Measurements from ENCODE around the gene RADIL.

DNA sequence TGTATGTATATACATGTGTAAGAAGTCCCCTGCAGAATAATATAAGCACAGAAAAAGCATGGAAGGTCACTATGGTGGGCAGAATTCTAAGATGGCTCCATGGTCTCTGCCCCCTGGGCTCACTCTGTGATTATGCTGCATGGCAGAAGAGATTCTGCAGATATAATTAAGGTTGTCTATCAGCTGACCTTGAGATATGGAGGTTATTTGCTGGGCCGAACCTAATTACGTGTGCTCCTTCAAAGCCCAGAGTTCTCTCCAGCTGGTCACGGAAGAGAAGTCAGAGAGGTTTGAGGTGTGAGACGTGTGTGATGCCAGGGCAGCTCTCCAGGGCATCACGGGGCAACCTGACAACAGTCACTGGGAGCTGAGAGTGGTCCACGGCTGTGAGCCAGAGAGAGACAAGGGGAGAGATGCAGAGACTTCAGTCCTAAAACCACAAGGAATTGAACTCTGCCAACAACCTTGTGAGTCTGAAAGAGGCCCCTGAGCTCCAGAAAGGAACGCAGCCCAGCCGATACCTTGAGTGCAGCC lies 33.2 kb downstream of the RADIL start:
- TF ChIP-seq POLR2A (IDR thresholded peaks at IDR 0.05): no peak
- no peak for TF ChIP-seq CTCF (IDR thresholded peaks at IDR 0.05)

Measured in body of pancreas (tissue), 4 donors.